ENCODE results near the gene ITGB2. TPM values are rescaled to one million over a fixed set of nuclear protein-coding genes. Genes with fewer than 3 reads are reported as not detected.

Gene ITGB2
- total RNA-seq, 4 donors from 2014 or later, result 32.7 to 87.3 (median 56.2) TPM

GRCh38 chr21:44947111-44947929, 26.6 kb upstream of the ITGB2 start:
- no peaks in the 10 kb centered on the region for H3K9me3 ChIP-seq
- TF ChIP-seq EP300 (IDR thresholded peaks at IDR 0.05) (no peak), POLR2A (IDR thresholded peaks at IDR 0.05) (no peak)
- TF ChIP-seq, protein P1, sequence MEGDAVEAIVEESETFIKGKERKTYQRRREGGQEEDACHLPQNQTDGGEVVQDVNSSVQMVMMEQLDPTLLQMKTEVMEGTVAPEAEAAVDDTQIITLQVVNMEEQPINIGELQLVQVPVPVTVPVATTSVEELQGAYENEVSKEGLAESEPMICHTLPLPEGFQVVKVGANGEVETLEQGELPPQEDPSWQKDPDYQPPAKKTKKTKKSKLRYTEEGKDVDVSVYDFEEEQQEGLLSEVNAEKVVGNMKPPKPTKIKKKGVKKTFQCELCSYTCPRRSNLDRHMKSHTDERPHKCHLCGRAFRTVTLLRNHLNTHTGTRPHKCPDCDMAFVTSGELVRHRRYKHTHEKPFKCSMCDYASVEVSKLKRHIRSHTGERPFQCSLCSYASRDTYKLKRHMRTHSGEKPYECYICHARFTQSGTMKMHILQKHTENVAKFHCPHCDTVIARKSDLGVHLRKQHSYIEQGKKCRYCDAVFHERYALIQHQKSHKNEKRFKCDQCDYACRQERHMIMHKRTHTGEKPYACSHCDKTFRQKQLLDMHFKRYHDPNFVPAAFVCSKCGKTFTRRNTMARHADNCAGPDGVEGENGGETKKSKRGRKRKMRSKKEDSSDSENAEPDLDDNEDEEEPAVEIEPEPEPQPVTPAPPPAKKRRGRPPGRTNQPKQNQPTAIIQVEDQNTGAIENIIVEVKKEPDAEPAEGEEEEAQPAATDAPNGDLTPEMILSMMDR (IDR thresholded peaks at IDR 0.05), result no peak
- H3K4me3 ChIP-seq, result no peak overlapping the region
- no peak overlapping the region for H3K27ac ChIP-seq
- peaks cover 0 to 23% (median 0%) of the 10 kb centered on the region in 4 donors for H3K4me1 ChIP-seq
- WGBS, 2 donors, result 81 to 82% methylated on average over 19 of the region's 22 CpGs
- peaks cover 0 to 73% (median 0%) of the 10 kb centered on the region in 3 donors for H3K36me3 ChIP-seq
- H3K27me3 ChIP-seq, result no peaks in the 10 kb centered on the region
- no peak for DNase-seq (ENCODE audit: low spot score in 2 of 2)

DNA sequence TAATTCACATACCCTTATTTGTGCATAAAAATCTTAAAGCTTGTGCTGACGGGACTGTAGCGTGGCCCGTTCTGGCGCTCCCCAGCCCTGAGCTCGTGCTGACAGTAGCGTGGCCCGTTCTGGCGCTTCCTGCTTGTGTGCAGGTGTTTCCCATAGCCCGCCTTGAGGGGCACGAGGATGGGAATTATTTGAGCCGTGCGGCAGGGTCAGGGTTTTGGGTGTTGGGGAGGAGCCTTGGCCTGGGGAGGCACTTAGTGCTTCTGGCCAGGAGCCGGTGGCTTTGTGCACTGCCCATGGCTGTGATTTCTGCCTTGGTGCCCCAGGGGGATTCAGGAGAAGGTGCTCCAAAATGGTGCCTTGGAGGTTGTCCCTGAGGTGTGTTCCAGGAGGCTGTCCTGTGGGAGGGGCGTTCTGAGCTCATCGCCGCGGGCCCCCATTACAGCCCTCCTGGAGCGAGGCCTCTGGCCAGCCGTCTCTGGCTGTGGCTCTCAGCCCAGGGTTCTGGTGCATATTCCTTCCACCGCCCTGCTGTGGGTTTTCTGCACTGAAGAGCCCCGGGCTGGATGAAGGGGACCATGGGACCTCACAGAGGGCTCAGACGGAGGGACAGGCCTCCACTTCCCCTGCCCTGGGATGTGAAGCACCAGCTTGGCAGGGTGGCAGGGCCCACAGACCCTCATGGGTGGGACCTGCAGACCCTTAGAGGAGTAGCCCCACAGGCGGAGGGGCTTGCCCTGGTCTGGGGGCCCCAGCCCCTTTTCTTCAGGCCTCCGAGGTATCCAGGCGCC, 25.7 kb upstream of the ITGB2 start:
- Histone ChIP-seq H3K9me3 (no peaks in the 10 kb centered on the region), H3K4me3 (no peak overlapping the region), H3K36me3 (peaks cover 0 to 69% (median 0%) of the 10 kb centered on the region in 3 donors), H3K4me1 (peaks cover 0 to 32% (median 3%) of the 10 kb centered on the region in 4 donors), H3K27me3 (no peaks in the 10 kb centered on the region), H3K27ac (no peak overlapping the region)
- no peak for DNase-seq (ENCODE audit: low spot score in 2 of 2)
- WGBS, 2 donors, result 84 to 86% methylated on average over 19 to 25 of the region's 25 CpGs
- TF ChIP-seq POLR2A (IDR thresholded peaks at IDR 0.05) (no peak), EP300 (IDR thresholded peaks at IDR 0.05) (no peak)
- TF ChIP-seq, protein P1 (IDR thresholded peaks at IDR 0.05), result no peak

- Histone ChIP-seq H3K36me3 (peaks cover 0 to 65% (median 0%) of the 10 kb centered on the region in 3 donors), H3K27ac (no peak overlapping the region), H3K27me3 (no peaks in the 10 kb centered on the region), H3K4me1 (peaks cover 0 to 35% (median 12%) of the 10 kb centered on the region in 4 donors), H3K9me3 (no peaks in the 10 kb centered on the region), H3K4me3 (no peak overlapping the region)
- 90 to 98% methylated on average over 5 to 10 of the region's 10 CpGs for WGBS, 2 donors
- DNase-seq (ENCODE audit: low spot score in 2 of 2), result no peak
- no peak for TF ChIP-seq POLR2A (IDR thresholded peaks at IDR 0.05)
- TF ChIP-seq EP300 (IDR thresholded peaks at IDR 0.05), result no peak
- TF ChIP-seq, protein P1 (IDR thresholded peaks at IDR 0.05), result no peak
These were observed 23.9 kb upstream of the ITGB2 start for GRCh38 chr21:44944596-44944995.

DNA sequence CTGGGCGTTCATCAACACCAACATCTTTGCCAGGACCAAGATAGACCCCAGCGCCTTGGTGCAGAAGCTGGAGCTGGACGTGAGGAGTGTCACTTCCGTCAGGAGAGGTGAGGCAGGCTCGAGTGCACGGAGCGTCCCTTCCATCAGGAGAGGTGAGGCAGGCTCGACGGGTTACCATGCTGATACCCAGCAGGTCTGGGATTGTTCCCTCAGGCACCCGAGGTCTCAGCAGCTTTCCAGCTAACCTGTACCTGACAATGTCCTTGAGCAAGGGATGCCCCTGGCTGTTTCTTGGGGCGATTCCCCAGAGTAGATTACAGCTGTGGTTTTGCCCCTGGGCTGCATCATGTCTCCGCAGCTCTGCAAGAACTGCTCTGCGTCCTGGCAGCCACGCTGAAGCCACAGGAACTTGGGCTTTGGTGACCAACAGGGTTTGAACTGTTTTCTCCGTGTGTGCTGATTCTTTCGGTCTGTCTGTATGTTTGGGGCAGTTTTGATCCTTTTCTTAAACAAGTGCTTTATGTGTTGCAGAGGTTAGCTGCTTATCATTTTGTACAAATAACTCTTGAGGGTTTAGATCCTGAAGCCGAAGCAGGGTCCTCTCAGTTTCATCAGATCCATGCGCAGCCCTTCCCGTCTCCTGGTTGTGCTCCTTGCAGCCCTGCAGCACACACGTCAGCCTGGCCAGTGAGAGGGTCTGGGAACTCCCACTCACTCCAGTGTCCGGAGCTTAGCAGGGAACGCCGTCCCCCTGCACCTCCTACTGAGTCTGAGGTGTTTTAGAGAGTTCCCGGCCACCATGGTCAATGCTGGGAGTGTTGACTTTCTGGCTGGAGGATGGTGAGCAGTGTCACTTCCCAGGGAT, 23.2 kb upstream of the ITGB2 start:
- Histone ChIP-seq H3K4me3 (no peak overlapping the region), H3K27ac (no peak overlapping the region), H3K4me1 (peaks cover 0 to 35% (median 17%) of the 10 kb centered on the region in 4 donors), H3K36me3 (peaks cover 0 to 58% (median 0%) of the 10 kb centered on the region in 3 donors), H3K9me3 (no peaks in the 10 kb centered on the region), H3K27me3 (no peaks in the 10 kb centered on the region)
- no peak for DNase-seq (ENCODE audit: low spot score in 2 of 2)
- 90 to 92% methylated on average over 24 of the region's 24 CpGs for WGBS, 2 donors
- no peak for TF ChIP-seq EP300 (IDR thresholded peaks at IDR 0.05)
- no peak for TF ChIP-seq POLR2A (IDR thresholded peaks at IDR 0.05)
- TF ChIP-seq, protein P1 (IDR thresholded peaks at IDR 0.05), result no peak

Data from tibial nerve (tissue), 4 donors.